Fibroblast of skin of abdomen (primary cell): Measurements from ENCODE around the gene PHACTR4.
A peak's percentile ranks its signal among the peaks of the same experiment; 100 is the strongest.
"Not testable (repeated sequence)": the region's sequence is repeated elsewhere in the genome, so short reads cannot be mapped to it uniquely, and the experiment has no call there.

ENCODE experiments used
- DNase-seq: peaks from one replicate; pipeline ENCODE4 v3.0.0-alpha.2; 2013

PHACTR4 gene

GRCh38 chr1:28437264-28437923 is 67.9 kb downstream of the PHACTR4 start:
- peak; percentile 75 for DNase-seq

GRCh38 chr1:28437924-28438699 is 68.6 kb downstream of the PHACTR4 start:
- peak; percentile 95 for DNase-seq

- DNase-seq, result no peak
These were observed 69.8 kb downstream of the PHACTR4 start for GRCh38 chr1:28439320-28439719.

- DNase-seq, result no peak
These were observed 72.1 kb downstream of the PHACTR4 start for GRCh38 chr1:28441674-28442073.

GRCh38 chr1:28443550-28443949 is 74.0 kb downstream of the PHACTR4 start:
- no peak for DNase-seq

- DNase-seq, result no peak
These were observed 78.1 kb downstream of the PHACTR4 start for GRCh38 chr1:28447679-28448078.

GRCh38 chr1:28448094-28448611 is 78.6 kb downstream of the PHACTR4 start:
- DNase-seq, result not testable (repeated sequence)

GRCh38 chr1:28449904-28450303 is 80.4 kb downstream of the PHACTR4 start:
- DNase-seq, result no peak

- no peak for DNase-seq
These were observed 81.0 kb downstream of the PHACTR4 start for GRCh38 chr1:28450561-28450960.

GRCh38 chr1:28451011-28451410 is 81.5 kb downstream of the PHACTR4 start:
- DNase-seq, result no peak

GRCh38 chr1:28456078-28456477 is 86.5 kb downstream of the PHACTR4 start:
- DNase-seq, result peak; percentile 81

GRCh38 chr1:28457678-28458077 is 88.1 kb downstream of the PHACTR4 start:
- DNase-seq, result no peak

GRCh38 chr1:28458237-28459228 is 89.0 kb downstream of the PHACTR4 start:
- no peak for DNase-seq

- DNase-seq, result no peak
These were observed 96.8 kb downstream of the PHACTR4 start for GRCh38 chr1:28466226-28466778.

- no peak for DNase-seq
These were observed 100.6 kb downstream of the PHACTR4 start for GRCh38 chr1:28470146-28470545.

- DNase-seq, result not testable (repeated sequence)
These were observed 110.0 kb downstream of the PHACTR4 start for GRCh38 chr1:28479497-28479896.

GRCh38 chr1:28480308-28480707 is 110.8 kb downstream of the PHACTR4 start:
- no peak for DNase-seq

GRCh38 chr1:28482138-28482537 is 112.6 kb downstream of the PHACTR4 start:
- DNase-seq, result no peak

- no peak for DNase-seq
These were observed 113.2 kb downstream of the PHACTR4 start for GRCh38 chr1:28482702-28483101.

- DNase-seq, result no peak
These were observed 125.2 kb downstream of the PHACTR4 start for GRCh38 chr1:28494737-28495136.

GRCh38 chr1:28499553-28499952 is 130.0 kb downstream of the PHACTR4 start:
- no peak for DNase-seq

GRCh38 chr1:28501925-28502324 is 132.4 kb downstream of the PHACTR4 start:
- DNase-seq, result no peak
